ENCODE results near the gene CLN3. TPM values are rescaled to one million over a fixed set of nuclear protein-coding genes. Genes with fewer than 3 reads are reported as not detected.

CLN3 gene
- total RNA-seq, 4 donors from 2014 or later, result 80.2 to 294 (median 154) TPM

- Histone ChIP-seq H3K4me3 (no peak overlapping the region), H3K27me3 (no peaks in the 10 kb centered on the region), H3K4me1 (peaks cover 0 to 11% (median 2%) of the 10 kb centered on the region in 4 donors), H3K36me3 (no peaks in the 10 kb centered on the region), H3K9me3 (no peaks in the 10 kb centered on the region), H3K27ac (no peak overlapping the region)
- TF ChIP-seq POLR2AphosphoS5 (IDR thresholded peaks at IDR 0.05), result no peak
- TF ChIP-seq POLR2A (IDR thresholded peaks at IDR 0.05), result no peak
- no peak for TF ChIP-seq EP300 (IDR thresholded peaks at IDR 0.05; ENCODE audit: low read depth)
- no peak for TF ChIP-seq CTCF (IDR thresholded peaks at IDR 0.05)
- WGBS, 2 donors (ENCODE audit: low coverage in 1 of 2), result 75 to 80% methylated on average over 4 to 7 of the region's 7 CpGs
- in situ Hi-C loops (cut with MboI; ENCODE audit: low pct_ligation_motif_present in 1 of 4, low pct_unique_long_range_greater_than_20kb in 1 of 4, low sequenced_read_pairs in 3 of 4), result no loop called here
- no peak for DNase-seq
- intact Hi-C loops (cut with DNase I; ENCODE audit: low total_unique reads), result no loop called here
These were observed 28.8 kb upstream of the CLN3 start for GRCh38 chr16:28520672-28521071.

- TF ChIP-seq POLR2AphosphoS5 (IDR thresholded peaks at IDR 0.05), result no peak
- no peak for TF ChIP-seq EP300 (IDR thresholded peaks at IDR 0.05; ENCODE audit: low read depth)
- TF ChIP-seq POLR2A (IDR thresholded peaks at IDR 0.05), result no peak
- no peak for TF ChIP-seq CTCF (IDR thresholded peaks at IDR 0.05)
- 96% methylated on average over 5 of the region's 7 CpGs; no CpG with 5 or more reads in 1 of the 2 donors for WGBS, 2 donors (ENCODE audit: low coverage in 1 of 2)
- intact Hi-C loops (cut with DNase I; ENCODE audit: low total_unique reads), result no loop called here
These were observed 22.4 kb upstream of the CLN3 start for GRCh38 chr16:28514246-28514645.

GRCh38 chr16:28513484-28514181 lies 21.8 kb upstream of the CLN3 start:
- no peaks in the 10 kb centered on the region for H3K4me1 ChIP-seq
- no peaks in the 10 kb centered on the region for H3K9me3 ChIP-seq
- no peaks in the 10 kb centered on the region for H3K27me3 ChIP-seq
- H3K4me3 ChIP-seq, result no peak overlapping the region
- DNase-seq, result no peak
- in situ Hi-C loops (cut with MboI; ENCODE audit: low pct_ligation_motif_present in 1 of 4, low pct_unique_long_range_greater_than_20kb in 1 of 4, low sequenced_read_pairs in 3 of 4), result no loop called here
- intact Hi-C loops (cut with DNase I; ENCODE audit: low total_unique reads), result no loop called here
- TF ChIP-seq POLR2AphosphoS5 (IDR thresholded peaks at IDR 0.05) (no peak), EP300 (IDR thresholded peaks at IDR 0.05; ENCODE audit: low read depth) (no peak), POLR2A (IDR thresholded peaks at IDR 0.05) (no peak), CTCF (IDR thresholded peaks at IDR 0.05) (no peak)
- WGBS, 2 donors (ENCODE audit: low coverage in 1 of 2), result 73 to 84% methylated on average over 7 to 12 of the region's 12 CpGs
- no peak overlapping the region for H3K27ac ChIP-seq
- H3K36me3 ChIP-seq, result no peaks in the 10 kb centered on the region

More at GRCh38 chr16:28514246-28514645, 22.4 kb upstream of the CLN3 start:
- H3K27ac ChIP-seq, result no peak overlapping the region
- H3K4me3 ChIP-seq, result no peak overlapping the region
- no peaks in the 10 kb centered on the region for H3K9me3 ChIP-seq
- no peaks in the 10 kb centered on the region for H3K4me1 ChIP-seq
- no peak for DNase-seq
- no peaks in the 10 kb centered on the region for H3K27me3 ChIP-seq
- in situ Hi-C loops (cut with MboI; ENCODE audit: low pct_ligation_motif_present in 1 of 4, low pct_unique_long_range_greater_than_20kb in 1 of 4, low sequenced_read_pairs in 3 of 4), result no loop called here
- no peaks in the 10 kb centered on the region for H3K36me3 ChIP-seq

GRCh38 chr16:28511801-28512789 lies 20.2 kb upstream of the CLN3 start:
- intact Hi-C loops (cut with DNase I; ENCODE audit: low total_unique reads), result no loop called here
- no peaks in the 10 kb centered on the region for H3K9me3 ChIP-seq
- H3K36me3 ChIP-seq, result no peaks in the 10 kb centered on the region
- in situ Hi-C loops (cut with MboI; ENCODE audit: low pct_ligation_motif_present in 1 of 4, low pct_unique_long_range_greater_than_20kb in 1 of 4, low sequenced_read_pairs in 3 of 4), result no loop called here
- no peak overlapping the region for H3K27ac ChIP-seq
- H3K4me3 ChIP-seq, result no peak overlapping the region
- TF ChIP-seq CTCF (IDR thresholded peaks at IDR 0.05), result no peak
- H3K4me1 ChIP-seq, result no peaks in the 10 kb centered on the region
- H3K27me3 ChIP-seq, result no peaks in the 10 kb centered on the region
- no peak for DNase-seq
- WGBS, 2 donors (ENCODE audit: low coverage in 1 of 2), result 65 to 89% methylated on average over 4 to 21 of the region's 21 CpGs
